Activated CD8-positive, alpha-beta T cell treated with anti-CD3 and anti-CD28 coated beads for 36 hours (primary cell): ENCODE measurements around the gene NBDY. TPM values are rescaled to one million over a fixed set of nuclear protein-coding genes. Genes with fewer than 3 reads are reported as not detected.
A peak's percentile ranks its signal among the peaks of the same experiment; 100 is the strongest.
"Not testable (repeated sequence)": the region's sequence is repeated elsewhere in the genome, so short reads cannot be mapped to it uniquely, and the experiment has no call there.

Experiments used
- ATAC-seq: fragments of 200-7000 bp; cut with Tn5 transposase; one replicate; pipeline ENCODE4 v1.10.0; 2021; ENCODE audit warnings: mild to moderate bottlenecking, moderate library complexity
- CTCF ChIA-PET: fragments of 350-600 bp; sonication (Branson Sonifier 250); formaldehyde crosslinking; loops from one replicate; lab custom pipeline; 2021; ENCODE audit warnings: antibody characterized with exemption; lab: Charles Lee
- POLR2A ChIA-PET: fragments of 350-600 bp; sonication (Branson Sonifier 250); formaldehyde crosslinking; loops from one replicate; lab custom pipeline; 2021; ENCODE audit warnings: antibody characterized with exemption; lab: Charles Lee
- DNase-seq: peaks from one replicate; pipeline ENCODE4 v3.0.0-alpha.2; 2020
- H3K27ac Mint-ChIP-seq: one replicate; pipeline ENCODE4 v1.8.0; 2021; ENCODE audit warnings: mild to moderate bottlenecking, mixed read lengths
- H3K27me3 Mint-ChIP-seq: one replicate; pipeline ENCODE4 v1.8.0; 2021; ENCODE audit warnings: mixed read lengths
- H3K36me3 Mint-ChIP-seq: one replicate; pipeline ENCODE4 v1.8.0; 2021; ENCODE audit warnings: low read depth, mixed read lengths
- H3K4me1 Mint-ChIP-seq: one replicate; pipeline ENCODE4 v1.8.0; 2021; ENCODE audit warnings: low read depth, mixed read lengths
- H3K4me3 Mint-ChIP-seq: one replicate; pipeline ENCODE4 v1.8.0; 2021; ENCODE audit warnings: mild to moderate bottlenecking, moderate library complexity, mixed read lengths
- H3K9me3 Mint-ChIP-seq: one replicate; pipeline ENCODE4 v1.8.0; 2021; ENCODE audit warnings: mixed read lengths
- intact Hi-C: fragments of 100-400 bp; cut with micrococcal nuclease; formaldehyde crosslinking; loops from one replicate; pipeline ENCODE4 v1.10.0; 2022
- total RNA-seq, 2 experiments: library from RNA; stranded (reverse); gene quantifications; one replicate each; pipeline ENCODE4 v1.2.3, GENCODE V29; 2021
- TF ChIP-seq, protein P1 (sequence below): fragments of 200-600 bp; IDR thresholded peaks from one replicate; pipeline ENCODE4 v1.8.0; 2022; ENCODE audit warnings: antibody characterized with exemption, mild to moderate bottlenecking

Gene NBDY
- total RNA-seq, 2 experiments from 2014 or later, result 31.6 to 36.8 TPM

DNA sequence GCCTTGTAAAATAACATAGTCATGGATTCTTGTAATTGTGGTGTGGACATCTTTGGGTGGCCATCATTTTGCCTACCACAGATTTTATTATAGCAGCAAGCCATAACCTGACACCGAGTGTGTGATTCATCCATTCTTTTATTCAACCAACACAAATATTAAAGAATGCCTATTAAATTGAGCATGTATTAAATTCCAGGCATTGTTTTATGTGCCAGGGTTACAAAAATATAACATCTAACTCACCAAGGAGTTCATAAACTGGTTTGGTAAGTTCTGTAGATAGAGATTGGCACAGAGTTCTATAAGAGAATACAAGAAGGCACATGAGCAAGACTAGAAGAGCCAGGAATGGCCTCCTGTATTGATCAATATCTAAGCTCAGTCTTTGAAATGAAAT is 18.0 kb downstream of the NBDY start:
- ChIA-PET CTCF (no interaction called here), POLR2A (no interaction called here)
- H3K4me3 Mint-ChIP-seq, result no peak overlapping the region
- no peaks in the 10 kb centered on the region for H3K27me3 Mint-ChIP-seq
- ATAC-seq (no peak), DNase-seq (no peak)
- TF ChIP-seq, protein P1, sequence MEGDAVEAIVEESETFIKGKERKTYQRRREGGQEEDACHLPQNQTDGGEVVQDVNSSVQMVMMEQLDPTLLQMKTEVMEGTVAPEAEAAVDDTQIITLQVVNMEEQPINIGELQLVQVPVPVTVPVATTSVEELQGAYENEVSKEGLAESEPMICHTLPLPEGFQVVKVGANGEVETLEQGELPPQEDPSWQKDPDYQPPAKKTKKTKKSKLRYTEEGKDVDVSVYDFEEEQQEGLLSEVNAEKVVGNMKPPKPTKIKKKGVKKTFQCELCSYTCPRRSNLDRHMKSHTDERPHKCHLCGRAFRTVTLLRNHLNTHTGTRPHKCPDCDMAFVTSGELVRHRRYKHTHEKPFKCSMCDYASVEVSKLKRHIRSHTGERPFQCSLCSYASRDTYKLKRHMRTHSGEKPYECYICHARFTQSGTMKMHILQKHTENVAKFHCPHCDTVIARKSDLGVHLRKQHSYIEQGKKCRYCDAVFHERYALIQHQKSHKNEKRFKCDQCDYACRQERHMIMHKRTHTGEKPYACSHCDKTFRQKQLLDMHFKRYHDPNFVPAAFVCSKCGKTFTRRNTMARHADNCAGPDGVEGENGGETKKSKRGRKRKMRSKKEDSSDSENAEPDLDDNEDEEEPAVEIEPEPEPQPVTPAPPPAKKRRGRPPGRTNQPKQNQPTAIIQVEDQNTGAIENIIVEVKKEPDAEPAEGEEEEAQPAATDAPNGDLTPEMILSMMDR, result no peak
- peaks cover 43% of the 10 kb centered on the region for H3K4me1 Mint-ChIP-seq
- no peaks in the 10 kb centered on the region for H3K9me3 Mint-ChIP-seq
- H3K27ac Mint-ChIP-seq, result no peak overlapping the region
- intact Hi-C loops, result loop anchor here (10.0 kb wide), 1 partner anchor 48 kb away; no protein-coding TSS in a partner anchor
- peaks cover 22% of the 10 kb centered on the region for H3K36me3 Mint-ChIP-seq

DNA sequence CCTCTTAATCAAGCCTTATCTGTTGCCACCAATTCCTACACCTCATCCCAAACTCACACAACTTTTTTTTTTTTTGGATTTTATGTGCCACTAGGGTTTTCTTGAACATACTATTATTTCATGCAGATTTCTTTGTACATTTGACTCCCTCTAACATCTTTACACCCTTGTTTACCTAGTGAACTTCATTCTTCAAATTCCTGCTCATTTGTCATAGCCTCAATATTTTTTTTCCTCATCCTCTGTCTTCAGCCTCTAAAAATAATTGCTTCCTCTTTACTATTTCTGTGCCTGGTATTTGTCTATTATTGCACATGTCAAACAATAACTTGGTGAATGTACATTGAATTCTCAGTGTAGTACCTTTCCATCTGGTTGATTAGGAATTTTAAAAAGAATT is 22.0 kb downstream of the NBDY start:
- TF ChIP-seq, protein P1, result no peak
- CTCF ChIA-PET, result no interaction called here
- intact Hi-C loops, result no loop called here
- ATAC-seq (no peak), DNase-seq (no peak)
- Mint-ChIP-seq H3K27me3 (no peaks in the 10 kb centered on the region), H3K9me3 (peaks cover 2% of the 10 kb centered on the region), H3K27ac (no peak overlapping the region), H3K4me1 (peaks cover 33% of the 10 kb centered on the region), H3K36me3 (peaks cover 24% of the 10 kb centered on the region), H3K4me3 (no peak overlapping the region)
- POLR2A ChIA-PET, result no interaction called here

DNA sequence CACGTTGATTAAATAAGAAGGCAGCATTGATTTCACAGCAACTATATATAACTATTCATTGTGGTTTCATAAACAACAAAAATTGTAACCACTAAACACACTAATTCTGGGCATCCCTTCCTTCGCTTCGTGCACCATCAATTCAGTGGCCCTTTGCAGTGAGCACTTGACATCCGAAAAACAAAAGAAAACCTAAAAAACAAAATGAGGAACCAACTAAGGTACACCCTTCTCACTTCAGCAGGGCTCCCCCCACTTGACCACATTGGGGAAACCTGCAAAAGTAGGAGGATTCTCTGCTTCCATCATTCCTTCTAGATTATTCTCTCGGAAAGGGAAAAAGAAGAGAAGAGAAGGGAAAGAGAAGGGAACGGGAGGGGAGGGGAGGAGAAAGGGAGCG is 28.3 kb downstream of the NBDY start:
- intact Hi-C loops, result no loop called here
- H3K4me3 Mint-ChIP-seq, result no peak overlapping the region
- DNase-seq (no peak), ATAC-seq (no peak)
- ChIA-PET CTCF (no interaction called here), POLR2A (no interaction called here)
- peaks cover 18% of the 10 kb centered on the region for H3K36me3 Mint-ChIP-seq
- H3K4me1 Mint-ChIP-seq, result peaks cover 39% of the 10 kb centered on the region
- H3K9me3 Mint-ChIP-seq, result peaks cover 2% of the 10 kb centered on the region
- TF ChIP-seq, protein P1, result no peak
- H3K27me3 Mint-ChIP-seq, result no peaks in the 10 kb centered on the region
- H3K27ac Mint-ChIP-seq, result no peak overlapping the region

DNA sequence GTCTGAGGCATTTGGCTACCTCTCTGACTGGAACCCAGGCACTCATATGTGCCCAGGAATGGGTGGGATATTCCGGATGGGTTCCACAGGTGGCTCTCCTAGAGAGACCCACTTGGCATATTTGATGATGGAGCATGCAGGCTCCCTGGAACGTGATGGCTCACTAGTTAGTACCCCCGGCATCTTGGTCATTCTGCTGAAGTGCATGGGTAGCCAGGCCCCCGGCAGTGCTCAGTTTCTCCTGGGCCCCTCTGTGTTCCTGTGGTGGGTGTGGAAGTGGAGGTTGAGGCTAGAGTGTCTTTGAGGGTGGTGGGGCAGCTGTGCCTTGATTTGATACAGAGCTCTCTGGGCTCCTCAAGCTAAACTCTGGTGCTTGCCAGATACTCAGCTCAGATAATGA is 29.4 kb downstream of the NBDY start:
- TF ChIP-seq, protein P1, result no peak
- Mint-ChIP-seq H3K27me3 (no peaks in the 10 kb centered on the region), H3K4me1 (peaks cover 42% of the 10 kb centered on the region), H3K4me3 (no peak overlapping the region), H3K36me3 (peaks cover 11% of the 10 kb centered on the region), H3K27ac (peak overlapping the region; percentile 20), H3K9me3 (peaks cover 2% of the 10 kb centered on the region)
- DNase-seq (no peak), ATAC-seq (no peak)
- POLR2A ChIA-PET, result no interaction called here
- intact Hi-C loops, result no loop called here
- CTCF ChIA-PET, result no interaction called here

DNA sequence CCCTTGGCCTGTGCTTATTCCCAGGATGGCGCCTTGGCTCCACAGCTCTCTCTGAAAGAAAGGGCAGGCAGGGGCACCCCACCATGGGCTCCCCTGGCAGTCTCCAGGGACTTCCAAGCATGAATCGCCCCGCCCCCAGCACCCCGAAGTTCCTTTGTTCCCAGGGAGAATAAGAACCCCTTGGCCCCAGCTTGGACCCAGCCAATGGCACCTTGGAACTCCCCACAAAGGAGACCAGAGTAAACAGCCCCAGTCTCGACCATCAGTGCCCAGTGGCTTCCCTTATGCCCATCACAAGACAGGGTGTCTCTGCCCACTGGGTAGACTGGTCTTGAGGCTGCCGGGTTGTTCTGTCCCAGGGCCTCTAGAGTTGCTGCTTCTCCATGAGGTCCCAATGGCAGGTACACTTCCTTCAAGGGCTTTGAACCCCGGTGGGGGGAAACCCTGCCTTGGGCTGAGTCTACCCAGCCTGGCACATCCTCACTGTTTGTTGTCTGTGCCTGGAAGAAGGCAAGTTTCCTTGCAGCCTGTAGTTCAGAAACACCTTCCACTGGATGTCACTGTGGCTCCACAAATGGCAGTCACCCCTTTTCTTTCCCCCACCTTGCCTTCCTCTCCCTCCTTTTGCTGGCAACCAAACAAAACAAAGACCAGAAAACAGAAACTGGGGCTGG is 30.8 kb downstream of the NBDY start:
- intact Hi-C loops, result no loop called here

DNA sequence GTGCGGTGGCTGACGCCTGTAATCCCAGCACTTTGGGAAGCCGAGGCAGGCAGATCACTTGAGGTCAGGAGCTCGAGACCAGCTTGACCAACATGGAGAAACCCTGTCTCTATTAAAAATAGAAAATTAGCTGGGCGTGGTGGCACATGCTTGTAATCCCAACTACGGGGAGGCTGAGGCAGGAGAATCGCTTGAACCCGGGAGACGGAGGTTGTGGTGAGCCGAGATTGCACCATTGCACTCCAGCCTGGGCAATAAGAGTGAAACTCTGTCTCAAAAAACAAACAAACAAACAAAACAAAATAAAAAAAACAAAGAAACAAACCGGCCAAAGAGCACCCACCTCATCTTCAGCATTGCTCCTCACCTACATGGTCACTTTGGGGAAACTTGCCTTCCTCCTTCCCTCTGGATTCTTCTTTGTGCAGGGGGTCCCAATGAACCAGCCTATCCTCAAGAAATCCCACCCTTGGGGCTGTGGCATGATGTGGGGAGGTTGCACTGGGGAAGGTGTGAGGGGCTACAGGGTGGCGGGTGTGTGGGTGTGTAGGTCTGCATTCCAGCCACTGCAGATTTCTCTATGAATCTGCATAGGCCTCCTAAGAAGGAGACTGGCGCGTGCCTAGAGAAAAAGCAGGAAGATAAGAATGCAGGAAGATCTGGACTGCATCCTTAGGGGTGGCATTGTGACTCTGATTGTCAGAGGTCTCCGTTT is 31.5 kb downstream of the NBDY start:
- DNase-seq, intact Hi-C loops, ATAC-seq, H3K27me3 Mint-ChIP-seq, H3K9me3 Mint-ChIP-seq, H3K4me3 Mint-ChIP-seq, H3K36me3 Mint-ChIP-seq, POLR2A ChIA-PET, CTCF ChIA-PET: not testable (repeated sequence)
- H3K27ac Mint-ChIP-seq, result peak overlapping the region; percentile 25
- peaks cover 53% of the 10 kb centered on the region for H3K4me1 Mint-ChIP-seq

More for the DNA sequence above, 30.8 kb downstream of the NBDY start:
- Mint-ChIP-seq H3K4me3 (no peak overlapping the region), H3K27me3 (no peaks in the 10 kb centered on the region), H3K4me1 (peaks cover 46% of the 10 kb centered on the region), H3K36me3 (peaks cover 4% of the 10 kb centered on the region), H3K27ac (peak overlapping the region; percentile 25), H3K9me3 (no peaks in the 10 kb centered on the region)
- TF ChIP-seq, protein P1, result no peak
- ChIA-PET CTCF (no interaction called here), POLR2A (no interaction called here)
- DNase-seq (no peak), ATAC-seq (no peak)
